Suprapubic skin (tissue), 3 donors: Measurements from ENCODE around the gene STEAP1B.

Source experiments
- POLR2AphosphoS5 ChIP-seq, 3 donors: sonication (generic); formaldehyde crosslinking; IDR thresholded peaks; one replicate each; pipeline ENCODE4 v1.6.1; 2017; ENCODE audit warnings: antibody characterized with exemption in 3 of 3
- TF ChIP-seq, protein P1 (sequence below), 2 donors: fragments of 200-600 bp in 1 of 2; fragments of 450-650 bp in 1 of 2; sonication (generic) in 1 of 2; IDR thresholded peaks; one replicate each; pipeline ENCODE4 v1.5.1; 2016 to 2019; ENCODE audit warnings: antibody characterized with exemption in 2 of 2, mild to moderate bottlenecking in 1 of 2, moderate library complexity in 1 of 2

DNA sequence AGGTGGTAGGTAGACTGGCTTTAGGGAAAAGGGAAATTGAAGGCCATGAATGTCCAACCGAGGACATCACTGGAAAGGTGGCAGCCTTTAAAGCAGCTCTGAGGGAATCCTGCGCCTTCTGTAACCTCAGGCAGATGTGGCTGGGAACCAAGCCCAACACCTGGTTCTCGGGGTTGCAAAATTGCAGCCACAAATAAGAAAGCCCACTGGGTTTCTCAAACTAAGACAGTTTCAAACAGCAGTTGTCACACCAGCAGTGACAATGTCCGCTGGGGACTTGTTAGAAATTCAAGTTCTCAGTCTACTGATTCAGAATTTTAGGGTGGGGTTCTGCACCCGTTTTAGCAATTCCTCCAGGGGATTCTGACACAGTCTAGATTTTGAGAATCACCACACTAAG is 42.7 kb upstream of the STEAP1B start:
- TF ChIP-seq, protein P1, sequence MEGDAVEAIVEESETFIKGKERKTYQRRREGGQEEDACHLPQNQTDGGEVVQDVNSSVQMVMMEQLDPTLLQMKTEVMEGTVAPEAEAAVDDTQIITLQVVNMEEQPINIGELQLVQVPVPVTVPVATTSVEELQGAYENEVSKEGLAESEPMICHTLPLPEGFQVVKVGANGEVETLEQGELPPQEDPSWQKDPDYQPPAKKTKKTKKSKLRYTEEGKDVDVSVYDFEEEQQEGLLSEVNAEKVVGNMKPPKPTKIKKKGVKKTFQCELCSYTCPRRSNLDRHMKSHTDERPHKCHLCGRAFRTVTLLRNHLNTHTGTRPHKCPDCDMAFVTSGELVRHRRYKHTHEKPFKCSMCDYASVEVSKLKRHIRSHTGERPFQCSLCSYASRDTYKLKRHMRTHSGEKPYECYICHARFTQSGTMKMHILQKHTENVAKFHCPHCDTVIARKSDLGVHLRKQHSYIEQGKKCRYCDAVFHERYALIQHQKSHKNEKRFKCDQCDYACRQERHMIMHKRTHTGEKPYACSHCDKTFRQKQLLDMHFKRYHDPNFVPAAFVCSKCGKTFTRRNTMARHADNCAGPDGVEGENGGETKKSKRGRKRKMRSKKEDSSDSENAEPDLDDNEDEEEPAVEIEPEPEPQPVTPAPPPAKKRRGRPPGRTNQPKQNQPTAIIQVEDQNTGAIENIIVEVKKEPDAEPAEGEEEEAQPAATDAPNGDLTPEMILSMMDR (IDR thresholded peaks at IDR 0.05): no peak
- TF ChIP-seq POLR2AphosphoS5 (IDR thresholded peaks at IDR 0.05): no peak
